Measurements from ENCODE around the gene INSYN2A. TPM values are rescaled to one million over a fixed set of nuclear protein-coding genes. Genes with fewer than 3 reads are reported as not detected.
A peak's percentile ranks its signal among the peaks of the same experiment; 100 is the strongest.

The INSYN2A gene
- total and polyA plus RNA-seq, 2 experiments from 2014 or later: 0.28 to 1.3 TPM

DNA sequence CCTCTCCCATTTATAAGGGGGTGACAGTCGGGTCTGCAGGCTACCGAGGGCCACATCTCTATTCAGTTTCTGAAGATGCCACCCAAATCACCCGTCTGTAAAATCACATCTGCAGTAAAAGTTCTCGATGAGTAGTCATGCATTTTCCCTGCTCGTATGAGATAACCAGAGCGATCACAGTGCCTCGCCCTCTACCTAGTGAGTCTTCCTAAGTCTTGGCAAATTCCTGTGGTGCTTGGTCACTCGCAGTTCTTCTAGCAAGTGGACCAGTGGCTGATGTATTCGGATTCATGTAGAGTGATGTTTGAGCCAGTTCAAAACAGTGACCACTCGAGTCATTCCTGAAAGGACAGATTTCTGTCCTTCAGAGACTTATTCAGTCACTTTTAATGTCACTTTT, 44.9 kb downstream of the INSYN2A start:
- H3K9me3 Mint-ChIP-seq: no peaks in the 10 kb centered on the region
- no peak overlapping the region for H3K27ac Mint-ChIP-seq
- no peaks in the 10 kb centered on the region for H3K36me3 ChIP-seq (ENCODE audit: insufficient read depth)
- H2AFZ ChIP-seq: no peak overlapping the region
- H3K27me3 ChIP-seq (ENCODE audit: insufficient read depth): no peaks in the 10 kb centered on the region
- ATAC-seq (no peak), DNase-seq (ENCODE audit: low spot score) (no peak)
- H3K79me2 ChIP-seq (replicated peaks; ENCODE audit: insufficient read depth): no peaks in the 10 kb centered on the region
- H3K27me3 Mint-ChIP-seq (ENCODE audit: insufficient read depth, low read depth, poor library complexity): no peaks in the 10 kb centered on the region
- no peak overlapping the region for H3K27ac ChIP-seq (ENCODE audit: low read depth)
- TF ChIP-seq, protein P1, sequence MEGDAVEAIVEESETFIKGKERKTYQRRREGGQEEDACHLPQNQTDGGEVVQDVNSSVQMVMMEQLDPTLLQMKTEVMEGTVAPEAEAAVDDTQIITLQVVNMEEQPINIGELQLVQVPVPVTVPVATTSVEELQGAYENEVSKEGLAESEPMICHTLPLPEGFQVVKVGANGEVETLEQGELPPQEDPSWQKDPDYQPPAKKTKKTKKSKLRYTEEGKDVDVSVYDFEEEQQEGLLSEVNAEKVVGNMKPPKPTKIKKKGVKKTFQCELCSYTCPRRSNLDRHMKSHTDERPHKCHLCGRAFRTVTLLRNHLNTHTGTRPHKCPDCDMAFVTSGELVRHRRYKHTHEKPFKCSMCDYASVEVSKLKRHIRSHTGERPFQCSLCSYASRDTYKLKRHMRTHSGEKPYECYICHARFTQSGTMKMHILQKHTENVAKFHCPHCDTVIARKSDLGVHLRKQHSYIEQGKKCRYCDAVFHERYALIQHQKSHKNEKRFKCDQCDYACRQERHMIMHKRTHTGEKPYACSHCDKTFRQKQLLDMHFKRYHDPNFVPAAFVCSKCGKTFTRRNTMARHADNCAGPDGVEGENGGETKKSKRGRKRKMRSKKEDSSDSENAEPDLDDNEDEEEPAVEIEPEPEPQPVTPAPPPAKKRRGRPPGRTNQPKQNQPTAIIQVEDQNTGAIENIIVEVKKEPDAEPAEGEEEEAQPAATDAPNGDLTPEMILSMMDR (conservative IDR thresholded peaks at IDR 0.05; ENCODE audit: low read depth in 2 of 2): no peak
- TF ChIP-seq POLR2AphosphoS5 (IDR thresholded peaks at IDR 0.05; ENCODE audit: low read depth) (no peak), NANOG (IDR thresholded peaks at IDR 0.05; ENCODE audit: borderline replicate concordance) (no peak), STAT1 (IDR thresholded peaks at IDR 0.05; ENCODE audit: unreplicated experiment) (no peak), EZH2phosphoT487 (IDR thresholded peaks at IDR 0.05; ENCODE audit: unreplicated experiment) (no peak), ZNF114 (CRISPR knock-in tag; IDR thresholded peaks at IDR 0.05) (no peak), ZNF331 (CRISPR knock-in tag; IDR thresholded peaks at IDR 0.05; ENCODE audit: low read depth) (no peak), EZH2 (IDR thresholded peaks at IDR 0.05; ENCODE audit: low read depth, unreplicated experiment) (no peak)
- H3K9me2 ChIP-seq (ENCODE audit: insufficient read depth): 0 out of 2 replicates have a peak, but pooled peaks cover 3% of the 10 kb centered on the region
- H3F3A ChIP-seq (replicated peaks; ENCODE audit: low read depth): no peaks in the 10 kb centered on the region
- H4K20me1 ChIP-seq (replicated peaks; ENCODE audit: insufficient read depth): no peaks in the 10 kb centered on the region; the same call in none of the 2 replicates
- no peaks in the 10 kb centered on the region for H3K36me3 Mint-ChIP-seq (ENCODE audit: low read depth)
- H3K4me1 Mint-ChIP-seq: peaks cover 60% of the 10 kb centered on the region
- H3K4me3 Mint-ChIP-seq: no peak overlapping the region
- H3K4me2 ChIP-seq: no peak overlapping the region
- H3K4me3 ChIP-seq: no peak overlapping the region
- peaks cover 31% of the 10 kb centered on the region for H3K4me1 ChIP-seq (ENCODE audit: insufficient read depth)

DNA sequence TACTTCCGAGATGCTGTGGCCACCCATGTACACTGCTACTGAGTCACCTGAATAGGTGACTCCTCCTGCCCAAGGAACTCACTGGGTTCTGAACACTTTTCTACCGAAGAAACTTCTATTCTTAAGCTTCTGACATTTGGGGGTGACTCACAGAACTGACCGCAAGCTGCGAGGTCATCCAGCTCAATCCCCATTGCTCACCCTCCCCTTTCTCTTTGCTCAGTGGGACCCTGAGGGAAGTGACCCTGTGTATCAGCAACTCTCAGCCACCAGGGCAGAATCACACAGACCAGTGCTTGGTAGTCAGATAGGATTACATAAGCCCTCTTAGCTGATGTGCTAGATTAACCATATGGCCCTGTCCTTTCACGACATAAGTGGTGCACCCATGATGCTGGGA, 46.3 kb downstream of the INSYN2A start:
- Histone ChIP-seq H3K4me2 (peak overlapping the region; percentile 13; the same call in 1 of the 2 replicates), H3K9me2 (ENCODE audit: insufficient read depth) (no peaks in the 10 kb centered on the region), H2AFZ (no peak overlapping the region), H3K4me1 (ENCODE audit: insufficient read depth) (peaks cover 31% of the 10 kb centered on the region), H3K4me3 (no peak overlapping the region), H3K36me3 (ENCODE audit: insufficient read depth) (no peaks in the 10 kb centered on the region), H3F3A (replicated peaks; ENCODE audit: low read depth) (no peaks in the 10 kb centered on the region), H3K27me3 (ENCODE audit: insufficient read depth) (no peaks in the 10 kb centered on the region), H3K27ac (ENCODE audit: low read depth) (no peak overlapping the region), H4K20me1 (replicated peaks; ENCODE audit: insufficient read depth) (no peaks in the 10 kb centered on the region; the same call in 1 of the 2 replicates), H3K79me2 (replicated peaks; ENCODE audit: insufficient read depth) (no peaks in the 10 kb centered on the region)
- H3K36me3 Mint-ChIP-seq (ENCODE audit: low read depth): no peaks in the 10 kb centered on the region
- H3K27me3 Mint-ChIP-seq (ENCODE audit: insufficient read depth, low read depth, poor library complexity): no peaks in the 10 kb centered on the region
- no peaks in the 10 kb centered on the region for H3K9me3 Mint-ChIP-seq
- no peak overlapping the region for H3K4me3 Mint-ChIP-seq
- H3K27ac Mint-ChIP-seq: peak overlapping the region; percentile 60
- ATAC-seq: peak; percentile 40
- no peak for TF ChIP-seq STAT1 (IDR thresholded peaks at IDR 0.05; ENCODE audit: unreplicated experiment)
- TF ChIP-seq, protein P2, sequence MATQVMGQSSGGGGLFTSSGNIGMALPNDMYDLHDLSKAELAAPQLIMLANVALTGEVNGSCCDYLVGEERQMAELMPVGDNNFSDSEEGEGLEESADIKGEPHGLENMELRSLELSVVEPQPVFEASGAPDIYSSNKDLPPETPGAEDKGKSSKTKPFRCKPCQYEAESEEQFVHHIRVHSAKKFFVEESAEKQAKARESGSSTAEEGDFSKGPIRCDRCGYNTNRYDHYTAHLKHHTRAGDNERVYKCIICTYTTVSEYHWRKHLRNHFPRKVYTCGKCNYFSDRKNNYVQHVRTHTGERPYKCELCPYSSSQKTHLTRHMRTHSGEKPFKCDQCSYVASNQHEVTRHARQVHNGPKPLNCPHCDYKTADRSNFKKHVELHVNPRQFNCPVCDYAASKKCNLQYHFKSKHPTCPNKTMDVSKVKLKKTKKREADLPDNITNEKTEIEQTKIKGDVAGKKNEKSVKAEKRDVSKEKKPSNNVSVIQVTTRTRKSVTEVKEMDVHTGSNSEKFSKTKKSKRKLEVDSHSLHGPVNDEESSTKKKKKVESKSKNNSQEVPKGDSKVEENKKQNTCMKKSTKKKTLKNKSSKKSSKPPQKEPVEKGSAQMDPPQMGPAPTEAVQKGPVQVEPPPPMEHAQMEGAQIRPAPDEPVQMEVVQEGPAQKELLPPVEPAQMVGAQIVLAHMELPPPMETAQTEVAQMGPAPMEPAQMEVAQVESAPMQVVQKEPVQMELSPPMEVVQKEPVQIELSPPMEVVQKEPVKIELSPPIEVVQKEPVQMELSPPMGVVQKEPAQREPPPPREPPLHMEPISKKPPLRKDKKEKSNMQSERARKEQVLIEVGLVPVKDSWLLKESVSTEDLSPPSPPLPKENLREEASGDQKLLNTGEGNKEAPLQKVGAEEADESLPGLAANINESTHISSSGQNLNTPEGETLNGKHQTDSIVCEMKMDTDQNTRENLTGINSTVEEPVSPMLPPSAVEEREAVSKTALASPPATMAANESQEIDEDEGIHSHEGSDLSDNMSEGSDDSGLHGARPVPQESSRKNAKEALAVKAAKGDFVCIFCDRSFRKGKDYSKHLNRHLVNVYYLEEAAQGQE (IDR thresholded peaks at IDR 0.05; ENCODE audit: unreplicated experiment): no peak
- TF ChIP-seq ZNF331 (CRISPR knock-in tag; IDR thresholded peaks at IDR 0.05; ENCODE audit: low read depth): no peak
- no peak for TF ChIP-seq POLR2AphosphoS5 (IDR thresholded peaks at IDR 0.05; ENCODE audit: low read depth)
- no peak for TF ChIP-seq CREB1 (CRISPR knock-in tag; IDR thresholded peaks at IDR 0.05; ENCODE audit: low read depth)
- no peak for TF ChIP-seq ZNF114 (CRISPR knock-in tag; IDR thresholded peaks at IDR 0.05)
- TF ChIP-seq, protein P1 (conservative IDR thresholded peaks at IDR 0.05; ENCODE audit: low read depth in 2 of 2): no peak
- TF ChIP-seq NANOG (IDR thresholded peaks at IDR 0.05; ENCODE audit: borderline replicate concordance): no peak
- DNase-seq (ENCODE audit: low spot score): peak; percentile 28
- peaks cover 67% of the 10 kb centered on the region for H3K4me1 Mint-ChIP-seq

Data from GM23338 (cell line).